K562 (cell line): ENCODE results near the gene FAM25A. TPM values are rescaled to one million over a fixed set of nuclear protein-coding genes. Genes with fewer than 3 reads are reported as not detected.

Source experiments
- ATAC-seq: fragments of 200-7000 bp; cut with Tn5 transposase; 3 replicates; pipeline ENCODE4 v1.9.1; 2020; ENCODE audit warnings: moderate library complexity
- BruUV-seq: library from RNA; stranded (reverse); fragments of 400-500 nt; replicated peaks from 2 replicates; lab custom pipeline; 2021; lab: Mats Ljungman, UMichigan
- CTCF ChIA-PET: fragments of 300-600 bp; formaldehyde crosslinking; extraction: SDS; loops from one replicate; lab custom pipeline; 2021; ENCODE audit warnings: low intra/inter-chr PET ratio; lab: Yijun Ruan, JAX
- POLR2A ChIA-PET: fragments of 300-600, 350-650 bp; sonication (Branson Sonifier 250); formaldehyde crosslinking; extraction: SDS; loops from one replicate; lab custom pipeline; 2021; ENCODE audit warnings: antibody characterized with exemption, inconsistent platforms; lab: Yijun Ruan, JAX
- DNase-seq, 4 experiments: peaks; one replicate each; pipeline versions ENCODE4 v3.0.0 to v3.0.0-alpha.2; 2011 to 2018; ENCODE audit warnings: low spot score in 3 of 4, mixed read lengths in 3 of 4; ENCODE audit errors: extremely low read depth in 1 of 4
- FAIRE-seq: peaks from 2 replicates; lab custom pipeline; 2011; peaks lifted over from hg19 to GRCh38; lab: Jason Lieb, UNC
- H2AFZ ChIP-seq: 2 replicates; pipeline ENCODE4 v1.6.0; 2011; ENCODE audit warnings: low read depth, low read length, control low read depth, inconsistent platforms
- H3K27ac ChIP-seq: fragments of 200-600 bp; 3 replicates; pipeline ENCODE4 v1.8.0; 2011; ENCODE audit warnings: low read depth, mild to moderate bottlenecking, control low read depth, inconsistent platforms, low read length, moderate library complexity, mixed read lengths; ENCODE audit errors: extremely low read depth
- H3K27me3 ChIP-seq, 2 experiments: fragments of 300-600 bp in 1 of 2; 2 replicates in 1 of 2; 3 replicates in 1 of 2; pipeline versions ENCODE4 v1.6.0 to v1.8.0; 2011; ENCODE audit warnings: inconsistent platforms in 2 of 2, low read length in 2 of 2, mild to moderate bottlenecking in 1 of 2, mixed read lengths in 1 of 2, moderate library complexity in 1 of 2; ENCODE audit not compliant: control insufficient read depth in 2 of 2, insufficient read depth in 2 of 2
- H3K36me3 ChIP-seq: fragments of 300-600 bp; 3 replicates; pipeline ENCODE4 v1.8.0; 2011; ENCODE audit warnings: mild to moderate bottlenecking, low read length, inconsistent platforms; ENCODE audit not compliant: control insufficient read depth, insufficient read depth
- H3K4me1 ChIP-seq, 2 experiments: fragments of 200-600 bp in 1 of 2; replicated peaks in 1 of 2; 2 replicates in 1 of 2; 3 replicates in 1 of 2; pipeline versions ENCODE4 v1.5.1 to v1.8.0; 2011; ENCODE audit warnings: inconsistent platforms in 2 of 2, low read length in 2 of 2, mild to moderate bottlenecking in 1 of 2, mixed read lengths in 1 of 2, moderate library complexity in 1 of 2; ENCODE audit not compliant: control insufficient read depth in 2 of 2, insufficient read depth in 2 of 2
- H3K4me2 ChIP-seq: 2 replicates; pipeline ENCODE4 v1.6.1; 2011; ENCODE audit warnings: low read length, control low read depth, inconsistent platforms, mixed read lengths; ENCODE audit not compliant: insufficient read depth
- H3K4me3 ChIP-seq: fragments of 200-600 bp; sonication (generic), shearing (Covaris generic); 2 replicates; pipeline ENCODE4 v1.5.1; 2016; ENCODE audit warnings: control low read depth, inconsistent platforms
- H3K79me2 ChIP-seq: fragments of 200-600 bp; 3 replicates; pipeline ENCODE4 v1.8.0; 2011; ENCODE audit warnings: low read length, inconsistent platforms; ENCODE audit not compliant: control insufficient read depth, insufficient read depth
- H3K9ac ChIP-seq, 2 experiments: 2 replicates each; pipeline versions ENCODE4 v1.6.0 to v1.6.1; 2011; ENCODE audit warnings: low read depth in 2 of 2, low read length in 2 of 2, control low read depth in 1 of 2, inconsistent platforms in 1 of 2, mild to moderate bottlenecking in 1 of 2, mixed read lengths in 1 of 2; ENCODE audit not compliant: insufficient read depth in 1 of 2
- H3K9me1 ChIP-seq: one replicate; pipeline ENCODE4 v1.6.0; 2011; ENCODE audit warnings: inconsistent platforms, mild to moderate bottlenecking, low read length, moderate library complexity; ENCODE audit not compliant: control insufficient read depth, insufficient read depth
- H3K9me3 ChIP-seq: replicated peaks from 2 replicates; pipeline ENCODE4 v1.5.1; 2011; ENCODE audit warnings: low read depth, low read length, inconsistent platforms; ENCODE audit not compliant: control insufficient read depth, insufficient read depth
- H4K20me1 ChIP-seq: replicated peaks from 2 replicates; pipeline ENCODE4 v1.6.1; 2011; ENCODE audit warnings: low read length, inconsistent platforms, mixed read lengths; ENCODE audit not compliant: control insufficient read depth, insufficient read depth
- E4F1 ChIP-seq: fragments of 250-450 bp; sonication (Bioruptor Pico); IDR thresholded peaks from 2 replicates; pipeline ENCODE4 v1.5.0; 2021; ENCODE audit warnings: mild to moderate bottlenecking, borderline replicate concordance
- HINFP ChIP-seq: fragments of 450-650 bp; conservative IDR thresholded peaks from 2 replicates; pipeline ENCODE4 v1.6.1; 2016; ENCODE audit warnings: missing genetic modification characterization, low read depth, mild to moderate bottlenecking, control low read depth, missing compliant biosample characterization
- HNRNPUL1 ChIP-seq: fragments of 200-400 bp; formaldehyde crosslinking; IDR thresholded peaks from 2 replicates; pipeline ENCODE4 v1.6.1; 2017; ENCODE audit warnings: low read length
- MBD2 ChIP-seq: sonication (generic); IDR thresholded peaks from 2 replicates; pipeline ENCODE4 v1.6.1; 2016; ENCODE audit warnings: low read depth, borderline replicate concordance
- RUNX1 ChIP-seq: sonication (generic); IDR thresholded peaks from 2 replicates; pipeline ENCODE4 v1.6.1; 2016; ENCODE audit warnings: antibody characterized with exemption, low read depth
- SMARCE1 ChIP-seq: fragments of 450-650 bp; IDR thresholded peaks from 2 replicates; pipeline ENCODE4 v1.7.1; 2016; ENCODE audit warnings: mild to moderate bottlenecking
- USF2 ChIP-seq: sonication (generic); formaldehyde crosslinking; IDR thresholded peaks from 2 replicates; pipeline ENCODE4 v1.5.0; 2020; ENCODE audit warnings: missing genetic modification reagents
- ZC3H8 ChIP-seq: fragments of 450-650 bp; IDR thresholded peaks from 2 replicates; pipeline ENCODE4 v1.6.1; 2017
- ZNF444 ChIP-seq: fragments of 250-450 bp; sonication (Bioruptor Pico); IDR thresholded peaks from 2 replicates; pipeline ENCODE4 v1.4.0; 2020; ENCODE audit warnings: mild to moderate bottlenecking, moderate library complexity
- whole genome bisulfite sequencing: fragments of 100-300 bp; shearing (Covaris generic); methylation state at CpG from one replicate; pipeline ENCODE4 v1.1.6; 2016; ENCODE audit warnings: low coverage, mixed read lengths; ENCODE audit not compliant: insufficient coverage; ENCODE audit errors: missing lambda C conversion rate; 5-methylcytosine and 5-hydroxymethylcytosine counted together
- in situ Hi-C: fragments of 300-500 bp; cut with MboI; formaldehyde crosslinking; loops from 4 replicates; pipeline ENCODE4 v1.15.0; 2018; ENCODE audit warnings: inconsistent platforms, mixed read lengths
- intact Hi-C: fragments of 100-400 bp; cut with micrococcal nuclease; formaldehyde crosslinking; loops from 2 replicates; pipeline ENCODE4 v1.14.2; 2022
- polyA plus RNA-seq, 8 experiments: library from polyadenylated mRNA; depleted of rRNA in 4 of 8; stranded (reverse) in 5 of 8; unstranded in 3 of 8; fragments of >200 nt; fragmentation: Nextera tagmentation in 2 of 8; fragmentation: Illumina TruSeq in 1 of 8; extraction: Ambion mirVana in 2 of 8; extraction: Trizol in 1 of 8; gene quantifications; 2 replicates each; pipeline versions ENCODE4 v1.2.1 to v1.2.3, GENCODE V29; 2011 to 2014; ENCODE audit warnings: inconsistent platforms in 1 of 8, missing spikeins in 1 of 8
- total RNA-seq, 7 experiments: library from RNA; depleted of rRNA in 6 of 7; stranded (reverse); fragments of >200 nt in 6 of 7; fragmentation: Illumina TruSeq in 2 of 7; extraction: Trizol in 2 of 7; gene quantifications; 2 replicates each; pipeline versions ENCODE4 v1.2.1 to v1.2.3, GENCODE V29; 2011 to 2021; ENCODE audit warnings: low replicate concordance in 1 of 7
- TF ChIP-seq, protein P1 (sequence below), 2 experiments: fragments of 450-650 bp; conservative IDR thresholded peaks; 2 replicates each; pipeline ENCODE4 v1.6.1; 2017; ENCODE audit warnings: mild to moderate bottlenecking in 2 of 2, moderate library complexity in 2 of 2

Gene FAM25A
- total and polyA plus RNA-seq, 9 of the 15 experiments (the other 6 are each of a cell fraction or from before 2014, with no cell fraction given): not detected

DNA sequence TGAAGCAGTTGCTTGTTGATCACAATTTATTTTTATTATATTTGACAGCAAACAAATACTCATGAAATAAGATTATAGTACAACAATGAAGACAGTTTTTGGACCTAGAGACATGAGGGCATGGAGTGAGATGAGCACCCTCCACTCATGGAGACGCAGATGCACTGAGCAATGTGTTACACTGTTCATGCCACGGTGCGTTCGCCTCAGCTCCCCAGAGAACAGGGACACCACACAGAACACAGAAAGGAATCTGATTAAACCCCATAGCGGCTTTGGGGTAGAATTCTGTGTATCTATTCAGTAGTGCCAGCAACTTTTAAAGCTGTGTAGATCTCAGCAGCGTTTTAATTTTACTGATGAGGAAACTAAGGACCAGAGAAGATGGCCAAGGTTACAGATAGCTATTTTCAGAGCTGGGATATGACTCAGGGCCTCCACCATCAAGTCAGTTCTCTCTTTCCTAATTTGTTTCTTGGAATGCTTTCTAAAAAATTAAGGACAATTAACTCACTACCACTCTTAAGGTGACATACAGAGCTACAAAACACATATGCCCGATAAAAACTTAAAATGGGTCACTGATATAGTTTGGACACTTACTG lies 33.6 kb downstream of the FAM25A start:
- Histone ChIP-seq H3K4me3 (no peak overlapping the region), H3K4me2 (no peak overlapping the region), H4K20me1 (no peaks in the 10 kb centered on the region), H3K9me1 (no peaks in the 10 kb centered on the region), H3K9ac (no peak overlapping the region), H3K27me3 (no peaks in the 10 kb centered on the region), H3K9me3 (no peaks in the 10 kb centered on the region), H3K27ac (no peak overlapping the region), H2AFZ (no peak overlapping the region), H3K4me1 (no peaks in the 10 kb centered on the region), H3K36me3 (peaks cover 78% of the 10 kb centered on the region; the same call in 2 of the 3 replicates), H3K79me2 (no peaks in the 10 kb centered on the region)
- ChIA-PET CTCF (no interaction called here), POLR2A (interaction anchor here (0.6 to 1.1 kb wide), 2 partner anchors 24 to 369 kb away, joined by 3 to 4 read pairs; no protein-coding TSS in a partner anchor)
- TF ChIP-seq, protein P1, sequence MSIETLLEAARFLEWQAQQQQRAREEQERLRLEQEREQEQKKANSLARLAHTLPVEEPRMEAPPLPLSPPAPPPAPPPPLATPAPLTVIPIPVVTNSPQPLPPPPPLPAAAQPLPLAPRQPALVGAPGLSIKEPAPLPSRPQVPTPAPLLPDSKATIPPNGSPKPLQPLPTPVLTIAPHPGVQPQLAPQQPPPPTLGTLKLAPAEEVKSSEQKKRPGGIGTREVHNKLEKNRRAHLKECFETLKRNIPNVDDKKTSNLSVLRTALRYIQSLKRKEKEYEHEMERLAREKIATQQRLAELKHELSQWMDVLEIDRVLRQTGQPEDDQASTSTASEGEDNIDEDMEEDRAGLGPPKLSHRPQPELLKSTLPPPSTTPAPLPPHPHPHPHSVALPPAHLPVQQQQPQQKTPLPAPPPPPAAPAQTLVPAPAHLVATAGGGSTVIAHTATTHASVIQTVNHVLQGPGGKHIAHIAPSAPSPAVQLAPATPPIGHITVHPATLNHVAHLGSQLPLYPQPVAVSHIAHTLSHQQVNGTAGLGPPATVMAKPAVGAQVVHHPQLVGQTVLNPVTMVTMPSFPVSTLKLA (conservative IDR thresholded peaks at IDR 0.05): no peak
- TF ChIP-seq HINFP (tag) (no peak), MBD2 (no peak), USF2 (no peak), SMARCE1 (no peak), RUNX1 (no peak), ZC3H8 (no peak), HNRNPUL1 (no peak), E4F1 (CRISPR knock-in tag) (no peak), ZNF444 (CRISPR knock-in tag) (no peak)
- intact Hi-C loops: no loop called here
- no peak for FAIRE-seq
- no peak for DNase-seq
- BruUV-seq: no TSS peak
- no peak for ATAC-seq
- in situ Hi-C loops: no loop called here
- WGBS: 87% methylated on average over 7 of the region's 7 CpGs
